HG02610 (cell line): ENCODE results near the gene CHM.
"Not testable (repeated sequence)": the region's sequence is repeated elsewhere in the genome, so short reads cannot be mapped to it uniquely, and the experiment has no call there.

Experiments used
- ATAC-seq: cut with Tn5 transposase; IDR thresholded peaks from one replicate; pipeline ENCODE4 v1.9.1; 2021; ENCODE audit warnings: mild to moderate bottlenecking, moderate library complexity; ENCODE audit not compliant: unreplicated experiment

CHM gene, protein sequence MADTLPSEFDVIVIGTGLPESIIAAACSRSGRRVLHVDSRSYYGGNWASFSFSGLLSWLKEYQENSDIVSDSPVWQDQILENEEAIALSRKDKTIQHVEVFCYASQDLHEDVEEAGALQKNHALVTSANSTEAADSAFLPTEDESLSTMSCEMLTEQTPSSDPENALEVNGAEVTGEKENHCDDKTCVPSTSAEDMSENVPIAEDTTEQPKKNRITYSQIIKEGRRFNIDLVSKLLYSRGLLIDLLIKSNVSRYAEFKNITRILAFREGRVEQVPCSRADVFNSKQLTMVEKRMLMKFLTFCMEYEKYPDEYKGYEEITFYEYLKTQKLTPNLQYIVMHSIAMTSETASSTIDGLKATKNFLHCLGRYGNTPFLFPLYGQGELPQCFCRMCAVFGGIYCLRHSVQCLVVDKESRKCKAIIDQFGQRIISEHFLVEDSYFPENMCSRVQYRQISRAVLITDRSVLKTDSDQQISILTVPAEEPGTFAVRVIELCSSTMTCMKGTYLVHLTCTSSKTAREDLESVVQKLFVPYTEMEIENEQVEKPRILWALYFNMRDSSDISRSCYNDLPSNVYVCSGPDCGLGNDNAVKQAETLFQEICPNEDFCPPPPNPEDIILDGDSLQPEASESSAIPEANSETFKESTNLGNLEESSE

DNA sequence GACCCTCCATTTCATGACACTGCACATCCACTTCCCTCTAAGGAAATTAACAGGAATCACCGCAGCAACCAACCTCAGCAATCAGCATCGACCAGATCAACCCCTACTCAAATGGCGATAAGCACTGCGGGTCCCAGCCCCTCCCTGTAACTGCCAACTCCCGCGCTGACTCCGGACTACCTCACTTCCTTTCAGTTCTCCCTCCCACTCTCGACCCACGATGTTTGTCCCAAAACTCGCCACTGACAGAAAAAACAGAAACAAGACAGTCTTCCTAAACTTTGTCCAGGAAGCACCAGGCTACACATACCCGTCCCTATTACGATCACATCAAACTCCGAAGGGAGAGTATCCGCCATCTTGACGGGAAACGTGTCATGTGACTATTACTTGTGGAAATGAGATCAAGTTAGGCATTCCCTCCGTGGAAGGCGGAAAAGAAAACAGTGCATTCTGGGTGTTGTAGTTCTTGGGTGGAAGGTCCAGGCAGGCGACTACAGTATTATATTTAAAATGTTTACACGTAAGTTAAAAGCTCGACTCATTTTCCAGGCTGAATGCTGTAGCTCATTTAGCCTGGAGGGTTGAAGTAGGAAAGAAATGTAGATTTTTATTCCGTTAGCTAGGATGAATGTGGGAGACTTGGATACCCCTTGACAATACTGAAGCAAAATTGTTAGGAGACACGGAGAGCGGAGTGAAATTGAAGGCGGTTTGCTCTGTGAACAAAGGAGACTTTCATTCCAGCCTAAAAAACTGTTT lies at the start of gene CHM:
Gene CHM (minus strand): TSS at position 385 of the 762 bp plus-strand sequence. CDS start 26 bp downstream, at position 359.
- ATAC-seq, result peak; percentile 98

DNA sequence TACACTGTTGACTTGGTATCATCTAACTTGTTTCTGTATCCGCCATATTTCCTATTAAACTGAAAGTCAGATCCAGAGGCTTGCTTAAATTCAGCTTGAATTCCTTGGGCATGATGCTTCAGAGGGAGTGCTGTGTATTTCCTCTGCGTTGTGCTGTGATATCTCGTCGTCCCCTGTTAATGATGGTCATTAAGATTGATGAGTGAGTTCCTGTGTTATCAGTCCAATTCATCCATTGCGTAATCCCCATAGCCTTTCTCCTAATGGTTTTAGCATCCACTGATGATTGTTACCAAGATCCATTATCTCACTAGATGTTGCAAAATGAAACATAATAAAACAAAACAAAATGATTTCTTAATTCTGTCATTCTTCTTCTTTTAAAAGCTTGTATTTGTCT lies 31.3 kb upstream of the CHM start:
- ATAC-seq, result no peak

DNA sequence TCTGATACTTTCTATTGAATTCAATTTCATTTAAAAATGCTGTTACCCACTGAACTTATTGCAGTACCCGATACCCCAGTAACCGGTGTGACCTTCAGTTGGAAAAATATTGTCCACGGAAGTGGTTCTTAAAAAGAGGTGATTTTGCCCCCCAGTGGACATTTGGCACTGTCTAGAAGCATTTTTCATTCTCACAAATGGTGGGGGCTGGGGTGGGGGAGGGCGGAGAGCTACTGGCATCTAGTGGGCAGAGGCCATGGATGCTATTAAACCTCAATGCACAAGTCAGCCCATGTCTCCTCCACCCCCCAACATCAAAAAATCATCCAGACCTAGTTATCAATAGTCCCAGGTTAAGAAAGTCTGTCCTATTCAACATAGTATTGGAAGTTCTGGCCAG lies 19.6 kb upstream of the CHM start:
- ATAC-seq, result no peak

DNA sequence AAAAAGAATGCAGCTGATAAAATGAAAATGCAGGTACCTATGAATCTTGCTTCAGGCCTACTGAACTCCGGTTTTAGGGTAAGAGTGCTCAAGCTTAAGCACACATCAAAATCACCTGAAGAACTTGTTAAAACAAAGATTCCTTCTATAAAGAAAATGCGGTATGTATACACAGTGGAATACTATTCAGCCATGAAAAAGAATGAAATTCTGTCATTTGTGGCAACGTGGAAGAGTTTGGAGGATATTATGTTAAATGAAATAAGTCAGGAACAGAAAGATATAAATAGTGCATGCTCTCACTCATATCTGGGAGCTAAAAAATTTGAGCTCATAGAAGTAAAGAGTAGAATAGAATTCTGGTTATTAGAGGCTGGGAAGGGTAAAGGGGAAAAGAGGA lies 14.0 kb upstream of the CHM start:
- ATAC-seq, result no peak

DNA sequence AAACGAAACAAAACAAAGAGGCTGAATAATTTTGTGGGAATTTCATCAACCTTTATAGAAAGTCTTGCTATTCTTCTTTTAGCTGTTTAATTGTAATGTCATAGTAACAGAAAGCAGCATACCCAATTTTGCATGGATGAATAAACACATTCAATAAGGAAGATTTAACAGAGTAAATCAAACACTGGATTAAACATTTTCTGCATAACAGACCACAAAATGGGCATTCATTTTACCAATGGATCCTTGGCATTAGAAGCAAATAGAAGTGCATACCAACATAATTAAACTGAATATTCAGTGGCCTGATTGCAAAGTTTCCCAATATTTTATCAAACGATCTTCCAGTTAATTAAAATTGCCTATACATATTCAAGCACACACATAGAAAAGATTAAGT lies 4.4 kb upstream of the CHM start:
- ATAC-seq, result no peak

DNA sequence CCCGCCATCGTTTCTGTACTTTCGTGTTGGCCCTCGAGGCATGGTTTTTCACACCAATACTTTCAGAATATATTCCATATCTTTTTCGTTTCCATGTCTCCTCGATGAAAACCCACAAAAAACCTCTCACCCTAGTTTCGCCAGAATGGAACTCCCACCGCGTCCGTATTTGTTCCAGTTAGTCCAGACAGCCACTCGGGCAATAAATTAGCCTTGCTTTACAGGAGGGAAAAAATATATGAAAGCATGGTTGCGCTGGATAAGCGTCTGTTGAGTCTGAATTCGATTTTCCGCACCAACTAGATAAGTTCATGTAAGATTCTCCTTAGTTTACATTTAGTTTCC lies 550 bp upstream of the CHM start:
- no peak for ATAC-seq

DNA sequence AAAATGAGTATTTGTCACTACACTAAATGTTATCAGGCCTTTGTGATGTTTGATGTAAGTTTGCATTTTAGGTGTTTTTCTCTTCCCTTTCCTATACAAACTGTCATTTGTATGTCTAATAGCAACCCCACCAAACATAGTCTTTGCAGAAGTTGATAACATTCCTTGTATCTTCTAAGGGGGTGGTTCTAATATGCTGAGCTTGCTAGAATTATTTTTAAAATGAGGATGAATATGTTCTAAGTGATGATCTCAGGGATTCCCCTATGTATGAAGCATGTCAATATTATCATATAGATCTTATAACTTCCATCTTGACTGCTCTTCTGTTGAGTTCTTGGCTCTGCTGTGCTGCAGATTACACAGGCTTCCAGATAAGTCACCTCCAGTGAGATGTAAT lies 3.1 kb downstream of the CHM start:
- no peak for ATAC-seq

DNA sequence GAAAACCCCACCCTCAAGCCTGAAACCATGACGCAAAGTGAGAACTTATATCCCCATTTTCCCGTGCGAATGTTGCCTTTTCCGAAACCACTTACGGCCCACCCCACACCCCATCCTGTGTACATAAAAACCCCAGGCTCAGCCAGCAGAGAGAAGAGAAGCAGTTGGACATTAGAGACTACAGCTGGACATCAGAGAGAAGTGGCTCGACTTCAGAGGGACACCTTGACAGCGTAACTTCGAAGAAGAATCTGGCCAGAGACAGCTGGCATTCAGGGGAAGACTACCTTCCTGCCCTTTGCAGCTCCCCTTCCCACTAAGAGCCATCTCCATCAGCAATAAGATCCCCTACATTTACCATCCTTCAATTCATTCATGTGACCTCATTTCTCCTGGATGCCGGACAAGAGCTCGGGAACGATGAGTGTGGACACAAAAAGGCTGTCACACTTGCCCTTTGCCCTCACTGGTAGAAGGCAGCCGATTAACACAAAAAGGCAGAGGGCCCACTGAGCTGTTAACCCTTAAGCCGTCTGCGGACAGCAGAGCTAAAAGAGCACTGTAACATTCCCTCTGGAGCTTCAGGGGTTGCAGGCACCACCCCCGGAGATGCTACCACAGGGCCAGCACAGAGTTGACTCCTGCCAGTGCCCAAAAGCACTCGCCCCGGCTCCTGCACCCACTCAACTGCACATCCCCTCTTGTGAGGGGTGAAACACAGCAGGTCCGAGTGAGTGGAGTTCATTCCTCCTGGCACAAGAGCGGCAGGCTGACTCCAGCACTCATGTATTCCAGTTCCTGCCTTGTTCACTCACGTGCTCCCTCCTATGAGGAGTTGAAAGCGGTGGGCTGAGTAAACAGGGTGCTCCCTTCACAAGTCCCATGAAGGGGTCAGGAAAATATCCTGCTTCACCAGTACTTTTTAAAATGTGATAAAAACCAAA lies 7.5 kb downstream of the CHM start:
- ATAC-seq, result no peak

DNA sequence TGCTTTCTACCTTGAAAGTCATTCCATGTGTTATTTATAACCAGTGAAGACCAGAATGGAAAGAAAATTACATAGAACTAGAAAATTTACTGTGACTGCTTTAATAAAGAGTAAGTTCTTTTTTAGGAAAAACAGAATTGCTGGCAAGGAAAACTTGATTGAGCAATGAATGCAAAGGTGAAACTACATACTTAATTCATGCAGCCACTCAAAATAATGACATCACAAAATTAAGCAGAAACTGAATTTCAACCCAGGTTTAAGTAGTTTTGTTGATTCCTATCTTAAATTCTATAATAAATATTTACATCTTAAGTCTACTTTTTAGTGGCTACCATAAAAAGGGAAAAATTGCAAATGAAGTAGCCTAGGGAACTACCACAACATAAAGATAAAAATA lies 14.0 kb downstream of the CHM start:
- ATAC-seq, result no peak

DNA sequence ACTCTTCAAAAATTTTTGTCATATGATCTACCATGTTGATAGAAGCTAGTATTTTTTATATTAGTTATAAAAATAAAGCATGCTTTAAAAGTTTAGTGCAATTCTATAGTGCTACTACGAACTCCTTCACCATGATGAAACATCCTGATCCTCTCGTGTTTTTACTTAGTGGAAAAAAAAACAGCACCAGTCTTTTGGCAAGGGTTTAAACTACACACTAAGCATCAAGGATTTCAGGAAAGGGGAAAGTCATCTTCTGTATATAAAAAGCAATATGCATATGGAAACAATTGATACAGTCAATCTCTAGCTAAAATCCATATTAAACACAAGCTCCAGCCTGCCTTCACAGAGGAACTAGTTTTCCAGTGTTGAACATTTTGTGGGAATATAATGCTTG lies 18.7 kb downstream of the CHM start:
- no peak for ATAC-seq

DNA sequence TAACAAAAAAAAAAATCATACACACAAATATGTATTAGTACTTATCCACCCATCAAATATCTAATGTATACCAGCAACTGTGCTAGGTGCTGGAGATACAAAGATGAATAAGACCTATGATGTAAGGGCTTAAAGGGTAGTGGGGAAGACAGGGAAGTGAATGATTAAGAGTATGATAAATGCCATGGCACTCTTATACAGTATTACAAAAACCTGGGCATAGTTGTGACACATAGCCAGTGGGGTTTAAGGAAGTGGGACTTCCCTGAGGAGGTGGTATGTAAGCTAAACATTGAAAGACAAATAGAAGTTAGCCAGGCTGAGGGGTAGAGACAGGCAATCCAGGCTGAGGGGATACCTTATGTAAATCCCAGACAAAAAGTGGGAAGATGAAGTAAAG lies 23.5 kb downstream of the CHM start:
- no peak for ATAC-seq

DNA sequence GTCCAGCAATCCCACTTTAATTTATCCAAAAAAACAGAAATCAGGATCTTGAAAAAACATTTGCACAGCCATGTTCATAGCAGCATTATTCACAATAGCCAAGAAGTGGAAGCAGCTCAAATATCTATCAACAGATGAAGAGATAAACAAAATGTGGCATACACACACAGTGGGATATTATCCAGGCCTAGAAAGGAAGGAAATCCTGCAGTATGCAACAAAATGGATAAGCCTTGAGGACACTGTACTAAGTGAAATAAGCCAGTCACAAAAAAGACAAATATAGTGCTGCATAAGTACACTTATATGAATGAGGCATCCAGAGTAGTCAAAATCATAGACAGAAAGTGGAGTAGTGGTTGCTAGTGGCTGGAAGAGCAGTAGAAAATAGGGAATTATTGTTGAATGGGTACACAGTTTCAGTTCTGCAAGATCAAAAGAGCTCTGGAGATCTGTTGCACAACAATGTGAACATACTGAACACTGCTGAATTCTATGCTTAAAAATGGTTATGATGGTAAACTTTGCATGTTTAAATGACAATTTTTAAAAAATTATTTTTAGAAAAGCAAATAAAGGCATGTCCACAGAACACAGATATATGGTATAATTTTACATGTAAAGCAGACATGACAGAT lies 25.6 kb downstream of the CHM start:
- ATAC-seq, result no peak

DNA sequence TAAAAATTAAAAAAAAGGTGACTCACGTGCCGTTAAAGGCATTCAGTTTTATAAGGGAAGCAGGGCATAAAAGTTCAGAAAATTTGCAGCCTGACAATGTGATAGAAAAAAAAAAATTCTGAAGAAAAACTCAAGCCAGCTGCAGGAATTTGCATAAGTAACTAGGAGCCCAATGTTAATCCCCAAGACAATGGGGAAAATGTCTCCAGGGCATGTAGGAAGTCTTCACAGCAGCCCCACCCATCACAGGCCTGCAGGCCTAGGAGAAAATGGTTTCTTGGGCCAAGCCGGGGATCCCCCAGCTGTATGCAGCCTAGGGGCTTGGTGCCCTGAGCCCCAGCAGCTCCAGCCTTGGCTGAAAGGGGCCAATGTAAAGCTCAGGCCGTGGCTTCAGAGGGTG lies 31.2 kb downstream of the CHM start:
- no peak for ATAC-seq

DNA sequence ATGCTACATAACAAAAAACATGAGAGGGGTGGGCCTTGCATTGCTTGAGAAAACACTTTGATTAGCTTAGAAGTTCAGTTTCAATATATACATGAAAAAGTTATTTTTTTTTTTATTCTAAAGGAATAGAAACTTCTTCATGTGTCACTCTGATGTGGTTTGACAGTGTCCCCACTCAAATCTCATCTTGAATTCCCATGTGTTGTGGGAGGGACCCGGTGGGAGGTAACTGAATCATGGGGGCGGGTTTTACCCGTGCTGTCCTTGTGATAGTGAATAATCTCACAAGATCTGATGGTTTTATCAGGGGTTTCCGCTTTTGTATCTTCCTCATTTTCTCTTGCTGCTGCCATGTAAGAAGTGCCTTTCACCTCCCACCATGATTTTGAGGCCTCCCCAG lies 32.4 kb downstream of the CHM start:
- not testable (repeated sequence) for ATAC-seq

DNA sequence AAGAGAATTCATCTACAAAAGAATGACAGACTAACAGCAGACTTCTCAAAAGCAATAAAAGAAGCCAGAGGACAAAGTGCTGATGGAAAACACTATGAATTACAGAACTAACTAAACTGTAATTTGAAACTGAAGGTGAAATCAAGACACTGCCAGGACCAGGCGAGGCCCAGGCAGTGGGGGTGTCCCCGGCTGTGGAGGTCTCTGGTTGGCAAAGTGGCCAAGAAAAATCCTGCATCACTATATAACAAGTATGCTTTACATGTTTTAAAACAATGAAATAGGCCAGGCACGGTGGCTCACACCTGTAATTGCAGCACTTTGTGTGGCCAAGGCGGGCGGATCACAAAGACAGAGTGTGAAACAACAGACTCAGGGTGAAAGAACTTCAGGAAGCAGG lies 32.9 kb downstream of the CHM start:
- ATAC-seq, result no peak

DNA sequence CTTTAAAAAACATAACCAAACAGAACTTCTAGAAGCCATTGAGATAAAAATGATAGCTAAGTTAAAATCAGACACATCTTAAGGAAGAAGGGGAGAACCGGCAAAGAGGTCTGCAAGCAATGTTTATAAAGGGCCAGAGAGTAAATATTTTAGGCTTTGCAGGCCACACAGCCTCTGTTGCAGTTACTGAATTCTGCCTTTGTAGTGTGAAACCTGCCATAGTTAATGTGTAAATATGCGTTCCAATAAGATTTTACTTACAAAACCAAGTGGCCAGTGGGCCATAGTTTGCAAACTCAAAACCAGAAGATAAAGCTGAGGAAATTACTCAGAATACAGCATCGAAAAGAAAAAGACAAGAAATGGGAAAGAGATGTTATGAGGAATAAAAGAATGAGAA lies 33.6 kb downstream of the CHM start:
- no peak for ATAC-seq

DNA sequence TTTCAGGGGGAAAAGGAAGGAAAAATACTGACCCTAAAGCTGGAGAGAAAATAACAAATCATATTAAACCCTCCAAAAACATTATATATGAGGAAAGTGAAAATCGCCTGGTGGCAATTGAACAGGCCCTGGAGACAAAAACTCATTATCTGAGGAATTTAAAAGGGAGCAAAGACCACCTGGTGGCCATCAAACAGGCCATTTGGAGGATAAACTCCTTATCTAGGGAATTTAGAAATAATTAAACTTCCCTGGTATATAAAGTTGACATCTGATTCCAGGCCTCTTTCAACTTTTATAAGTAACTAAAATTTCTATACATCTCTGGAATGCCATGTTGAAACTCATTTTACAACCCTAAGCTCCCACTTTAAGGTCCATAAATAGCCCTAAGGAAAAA lies 35.2 kb downstream of the CHM start:
- no peak for ATAC-seq

DNA sequence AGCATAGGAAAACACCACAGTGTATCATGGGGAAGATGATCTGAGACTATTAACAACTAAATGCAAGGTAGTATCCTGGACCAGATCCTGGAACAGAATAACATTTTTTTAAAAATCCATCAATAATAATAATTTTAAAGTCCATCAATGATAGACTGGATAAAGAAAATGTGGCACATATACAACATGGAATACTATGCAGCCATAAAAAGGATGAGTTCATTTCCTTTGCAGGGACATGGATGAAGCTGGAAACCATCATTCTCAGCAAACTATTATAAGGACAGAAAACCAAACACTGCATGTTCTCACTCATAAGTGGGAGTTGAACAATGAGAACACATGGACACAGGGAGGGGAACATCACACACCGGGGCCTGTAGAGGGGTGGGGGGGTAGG lies 37.6 kb downstream of the CHM start:
- not testable (repeated sequence) for ATAC-seq

DNA sequence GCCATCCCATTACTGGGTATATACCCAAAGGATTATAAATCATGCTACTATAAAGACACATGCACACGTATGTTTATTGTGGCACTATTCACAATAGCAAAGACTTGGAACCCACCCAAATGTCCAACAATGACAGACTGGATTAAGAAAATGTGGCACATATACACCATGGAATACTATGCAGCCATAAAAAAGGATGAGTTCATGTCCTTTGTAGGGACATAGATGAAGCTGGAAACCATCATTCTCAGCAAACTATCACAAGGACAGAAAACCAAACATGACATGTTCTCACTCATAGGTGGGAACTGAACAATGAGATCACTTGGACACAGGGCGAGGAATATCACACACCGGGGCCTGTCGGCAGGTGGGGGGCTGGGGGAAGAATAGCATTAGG lies 39.5 kb downstream of the CHM start:
- ATAC-seq, result not testable (repeated sequence)
